Lower lobe of right lung (tissue), 2 donors: ENCODE measurements around the gene ISCA2. TPM values are rescaled to one million over a fixed set of nuclear protein-coding genes. Genes with fewer than 3 reads are reported as not detected.

Experiments used
- ATAC-seq, 2 donors: fragments of 200-7000 bp; cut with Tn5 transposase; one replicate each; pipeline ENCODE4 v1.9.1; 2020 to 2022; ENCODE audit warnings: mild to moderate bottlenecking in 2 of 2, moderate library complexity in 2 of 2
- DNase-seq: peaks from one replicate; pipeline ENCODE4 v3.0.0-alpha.2; 2020
- H3K27ac ChIP-seq: fragments of 200-600 bp; one replicate; pipeline ENCODE4 v1.8.0; 2022
- H3K27me3 ChIP-seq: fragments of 200-600 bp; one replicate; pipeline ENCODE4 v1.8.0; 2022; ENCODE audit warnings: low read depth
- H3K36me3 ChIP-seq: fragments of 200-600 bp; one replicate; pipeline ENCODE4 v1.8.0; 2022; ENCODE audit warnings: mild to moderate bottlenecking
- H3K4me1 ChIP-seq: fragments of 200-600 bp; one replicate; pipeline ENCODE4 v1.8.0; 2022
- H3K4me3 ChIP-seq: fragments of 200-600 bp; one replicate; pipeline ENCODE4 v1.8.0; 2022; ENCODE audit warnings: mild to moderate bottlenecking
- H3K9me3 ChIP-seq: fragments of 200-600 bp; one replicate; pipeline ENCODE4 v1.8.0; 2022
- intact Hi-C: fragments of 100-400 bp; cut with DNase I; formaldehyde crosslinking; loops from one replicate; pipeline ENCODE4 v1.11.0; 2022
- total RNA-seq: library from RNA; stranded (reverse); fragmentation: NEBNext Ultra II Directional; extraction: Animal tissue kit (Norgen Biotek cat#: 25700); gene quantifications from one replicate; pipeline ENCODE4 v1.2.1, GENCODE V29; 2021
- TF ChIP-seq, protein P1 (sequence below): fragments of 200-600 bp; IDR thresholded peaks from one replicate; pipeline ENCODE4 v1.8.0; 2022; ENCODE audit warnings: antibody characterized with exemption, mild to moderate bottlenecking
- donor health status: DM: no; HTN: yes; CAD: no; lungs with severe emphysema.

The ISCA2 gene
- total RNA-seq, 1 donor from 2014 or later = 23.4 TPM

DNA sequence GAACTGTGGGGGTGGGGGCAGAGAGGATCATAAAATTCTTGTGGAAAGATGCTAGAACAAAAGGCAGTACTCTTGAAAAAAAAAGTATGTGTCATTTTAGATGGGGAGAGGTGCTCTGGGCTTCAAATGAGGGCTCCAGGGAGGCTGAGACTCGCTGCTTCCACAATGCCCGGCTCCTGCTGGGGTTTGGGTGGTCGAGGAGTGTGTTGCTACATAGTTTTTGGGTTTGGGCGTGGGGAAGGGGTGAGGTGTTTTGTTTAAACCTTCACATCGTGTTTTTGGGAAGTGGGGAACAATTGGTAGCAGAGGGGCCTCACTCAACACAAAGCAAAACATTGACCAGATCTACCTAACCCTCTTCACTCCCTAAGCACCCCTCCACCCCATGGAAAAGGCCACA is 8.1 kb downstream of the ISCA2 start:
- intact Hi-C loops = no loop called here
- TF ChIP-seq, protein P1, sequence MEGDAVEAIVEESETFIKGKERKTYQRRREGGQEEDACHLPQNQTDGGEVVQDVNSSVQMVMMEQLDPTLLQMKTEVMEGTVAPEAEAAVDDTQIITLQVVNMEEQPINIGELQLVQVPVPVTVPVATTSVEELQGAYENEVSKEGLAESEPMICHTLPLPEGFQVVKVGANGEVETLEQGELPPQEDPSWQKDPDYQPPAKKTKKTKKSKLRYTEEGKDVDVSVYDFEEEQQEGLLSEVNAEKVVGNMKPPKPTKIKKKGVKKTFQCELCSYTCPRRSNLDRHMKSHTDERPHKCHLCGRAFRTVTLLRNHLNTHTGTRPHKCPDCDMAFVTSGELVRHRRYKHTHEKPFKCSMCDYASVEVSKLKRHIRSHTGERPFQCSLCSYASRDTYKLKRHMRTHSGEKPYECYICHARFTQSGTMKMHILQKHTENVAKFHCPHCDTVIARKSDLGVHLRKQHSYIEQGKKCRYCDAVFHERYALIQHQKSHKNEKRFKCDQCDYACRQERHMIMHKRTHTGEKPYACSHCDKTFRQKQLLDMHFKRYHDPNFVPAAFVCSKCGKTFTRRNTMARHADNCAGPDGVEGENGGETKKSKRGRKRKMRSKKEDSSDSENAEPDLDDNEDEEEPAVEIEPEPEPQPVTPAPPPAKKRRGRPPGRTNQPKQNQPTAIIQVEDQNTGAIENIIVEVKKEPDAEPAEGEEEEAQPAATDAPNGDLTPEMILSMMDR = no peak
- no peaks in the 10 kb centered on the region for H3K36me3 ChIP-seq
- H3K9me3 ChIP-seq = no peaks in the 10 kb centered on the region
- H3K4me3 ChIP-seq = no peak overlapping the region
- H3K4me1 ChIP-seq = no peaks in the 10 kb centered on the region
- DNase-seq (no peak), ATAC-seq (no peak)
- H3K27ac ChIP-seq = no peak overlapping the region
- no peaks in the 10 kb centered on the region for H3K27me3 ChIP-seq

DNA sequence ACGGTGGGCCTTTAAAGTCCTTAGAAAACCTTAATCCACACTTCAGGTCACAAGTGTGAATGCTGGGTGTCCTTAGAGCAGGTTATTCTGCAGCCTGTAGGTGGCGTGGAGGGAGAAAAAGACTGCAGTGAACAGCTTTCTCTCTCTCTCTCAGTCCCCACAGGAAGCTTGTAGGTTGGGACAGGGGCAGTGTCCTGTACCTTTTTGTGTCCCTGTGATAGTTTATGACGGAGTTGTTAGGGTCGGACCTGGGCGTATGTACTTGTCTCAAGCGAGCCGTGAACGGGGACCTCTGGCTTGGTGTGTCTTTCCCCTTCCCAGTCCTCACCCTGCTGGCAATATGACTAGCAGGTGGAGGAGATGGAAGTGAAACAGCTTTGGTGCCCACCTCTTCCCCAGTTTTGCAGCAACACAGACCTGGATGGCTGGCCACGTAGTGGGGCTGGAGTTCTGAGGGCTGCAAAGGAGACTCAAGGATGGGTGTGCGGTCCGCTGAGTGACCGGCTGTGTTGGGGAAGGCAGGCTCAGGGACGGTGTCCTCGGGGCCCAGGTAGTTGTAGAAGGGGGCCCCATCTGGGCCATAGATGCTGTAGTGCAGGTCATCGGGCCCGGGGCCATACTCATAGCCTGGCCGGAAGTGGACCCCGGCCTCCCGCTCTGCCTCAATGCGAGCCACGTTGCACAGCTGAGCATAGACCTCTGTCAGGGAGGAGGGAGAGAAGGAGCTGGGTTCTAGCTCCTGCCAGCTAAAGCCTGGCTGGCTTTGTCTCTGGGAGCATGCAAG is 8.9 kb downstream of the ISCA2 start:
- DNase-seq (no peak), ATAC-seq (peak; percentile 62 to 64)
- H3K27ac ChIP-seq = no peak overlapping the region

DNA sequence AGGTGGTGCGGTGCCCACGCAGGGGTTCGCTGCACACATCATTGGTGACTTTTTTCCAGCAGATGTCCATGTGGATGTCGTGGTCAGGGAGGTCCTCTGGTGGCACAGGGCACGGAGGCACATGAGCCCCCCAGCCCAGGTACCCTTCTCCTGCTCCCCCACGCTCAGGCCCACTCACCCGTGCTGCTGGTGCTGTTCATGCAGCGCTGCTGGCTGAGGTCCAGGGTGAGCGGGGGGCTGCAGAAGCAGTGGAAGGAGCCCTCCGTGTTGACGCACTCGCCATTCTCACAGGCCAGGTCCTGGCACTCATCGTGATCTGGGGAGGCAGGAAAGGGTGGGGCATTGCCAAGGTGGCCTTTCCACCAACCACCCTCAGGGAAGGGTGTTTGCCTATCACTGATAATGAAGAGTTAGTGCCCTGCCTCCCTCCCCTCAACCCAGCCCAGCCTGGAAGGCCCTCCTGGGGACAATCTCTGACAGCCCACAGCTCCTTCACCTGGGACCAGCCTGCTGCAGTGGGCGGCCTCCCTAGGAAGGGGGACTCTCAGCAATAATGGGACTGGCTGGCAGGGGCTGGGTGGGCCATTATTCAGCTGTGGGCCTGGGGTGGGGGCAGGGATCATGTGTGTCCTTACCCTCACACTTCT is 9.8 kb downstream of the ISCA2 start:
- Histone ChIP-seq H3K36me3 (no peaks in the 10 kb centered on the region), H3K4me3 (no peak overlapping the region), H3K27ac (no peak overlapping the region), H3K27me3 (no peaks in the 10 kb centered on the region), H3K4me1 (no peaks in the 10 kb centered on the region), H3K9me3 (no peaks in the 10 kb centered on the region)
- TF ChIP-seq, protein P1 = no peak
- ATAC-seq (no peak), DNase-seq (no peak)
- intact Hi-C loops = no loop called here

More for the DNA sequence above, 8.9 kb downstream of the ISCA2 start:
- Histone ChIP-seq H3K4me3 (no peak overlapping the region), H3K36me3 (no peaks in the 10 kb centered on the region), H3K27me3 (no peaks in the 10 kb centered on the region), H3K4me1 (no peaks in the 10 kb centered on the region), H3K9me3 (no peaks in the 10 kb centered on the region)
- intact Hi-C loops = no loop called here
- TF ChIP-seq, protein P1 = peak; percentile 39

DNA sequence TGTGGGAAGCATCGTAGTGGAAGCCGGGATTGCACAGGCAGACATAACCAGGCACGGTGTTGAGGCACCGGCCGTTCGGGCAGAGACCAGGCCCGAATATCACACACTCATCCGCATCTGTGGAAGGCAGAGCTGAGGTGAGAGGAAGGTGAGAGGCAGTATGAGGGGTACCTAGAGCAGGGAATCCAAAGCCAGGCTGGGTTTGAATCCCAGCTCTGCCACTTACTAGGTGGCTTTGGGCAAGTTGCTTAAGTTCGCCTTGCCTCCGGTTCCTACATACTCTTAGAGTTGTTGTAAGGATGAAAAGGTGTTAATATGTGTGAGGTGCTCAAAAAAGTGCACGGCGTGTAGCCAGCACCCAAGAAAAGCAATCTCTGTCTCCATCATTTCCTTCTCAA is 10.4 kb downstream of the ISCA2 start:
- DNase-seq = no peak
- TF ChIP-seq, protein P1 = no peak
- Histone ChIP-seq H3K4me1 (no peaks in the 10 kb centered on the region), H3K27me3 (no peaks in the 10 kb centered on the region), H3K9me3 (no peaks in the 10 kb centered on the region), H3K4me3 (no peak overlapping the region), H3K36me3 (no peaks in the 10 kb centered on the region), H3K27ac (no peak overlapping the region)
- no peak for ATAC-seq
- intact Hi-C loops = no loop called here

DNA sequence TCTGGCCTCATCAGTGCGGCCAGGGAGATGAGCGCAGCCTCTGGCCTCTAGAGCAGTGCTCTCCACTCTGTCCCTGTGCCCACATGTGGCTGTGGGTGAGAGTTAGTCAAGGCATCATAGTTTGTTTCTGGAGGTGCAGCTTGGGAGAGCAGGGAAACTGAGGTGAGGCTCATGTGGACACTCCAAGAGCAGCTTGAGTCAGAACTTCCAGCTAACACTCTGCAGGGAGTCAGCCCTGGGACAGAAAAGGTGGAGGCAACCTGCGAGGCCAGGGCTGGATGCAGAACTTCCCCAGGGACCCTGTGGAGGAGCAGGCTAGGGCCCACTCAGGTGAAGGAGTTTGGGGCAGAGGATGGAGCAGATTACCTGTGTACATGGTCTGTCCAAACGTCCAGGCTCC is 10.8 kb downstream of the ISCA2 start:
- H3K4me3 ChIP-seq = no peak overlapping the region
- no peak for DNase-seq
- no peaks in the 10 kb centered on the region for H3K9me3 ChIP-seq
- H3K27me3 ChIP-seq = no peaks in the 10 kb centered on the region
- TF ChIP-seq, protein P1 = no peak
- no peaks in the 10 kb centered on the region for H3K4me1 ChIP-seq
- H3K27ac ChIP-seq = no peak overlapping the region
- no peak for ATAC-seq
- intact Hi-C loops = no loop called here
- H3K36me3 ChIP-seq = no peaks in the 10 kb centered on the region
